ENCODE data around the gene CCDC150.

CCDC150 gene

DNA sequence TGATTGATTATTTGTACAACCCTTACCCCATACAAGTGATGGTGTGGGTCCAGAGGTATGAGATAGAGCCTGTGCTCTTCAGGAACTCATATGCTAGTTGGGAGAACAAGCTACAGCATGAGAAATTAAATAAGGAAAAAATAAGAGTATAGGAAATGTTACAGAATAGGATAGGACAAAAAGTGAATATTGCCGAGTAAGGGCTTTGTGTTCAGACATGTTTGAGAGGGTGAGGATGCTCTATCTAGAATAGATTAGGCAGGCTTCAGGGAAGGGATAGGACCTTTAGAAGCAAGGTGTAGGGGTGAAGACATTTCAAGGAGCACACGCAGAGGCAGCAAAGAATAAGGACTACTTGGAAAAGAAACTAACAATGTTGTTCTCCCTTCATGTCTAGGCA, 17.8 kb downstream of the CCDC150 start:
- Histone ChIP-seq H3K4me2 (no peak overlapping the region), H3K4me1 (ENCODE audit: low read depth, poor library complexity, severe bottlenecking) (no peaks in the 10 kb centered on the region), H2AFZ (ENCODE audit: low read depth) (no peak overlapping the region), H3K79me2 (ENCODE audit: insufficient read depth, low read depth) (no peaks in the 10 kb centered on the region), H3K36me3 (ENCODE audit: insufficient read depth) (no peaks in the 10 kb centered on the region), H3K4me3 (IDR thresholded peaks at IDR 0.05; ENCODE audit: insufficient read depth, low read depth, low read length) (no peak overlapping the region), H3K9ac (no peak overlapping the region), H3K27me3 (ENCODE audit: insufficient read depth, low read depth) (no peaks in the 10 kb centered on the region), H3K27ac (no peak overlapping the region), H4K20me1 (ENCODE audit: insufficient read depth) (no peaks in the 10 kb centered on the region)
- TF ChIP-seq, protein P1, sequence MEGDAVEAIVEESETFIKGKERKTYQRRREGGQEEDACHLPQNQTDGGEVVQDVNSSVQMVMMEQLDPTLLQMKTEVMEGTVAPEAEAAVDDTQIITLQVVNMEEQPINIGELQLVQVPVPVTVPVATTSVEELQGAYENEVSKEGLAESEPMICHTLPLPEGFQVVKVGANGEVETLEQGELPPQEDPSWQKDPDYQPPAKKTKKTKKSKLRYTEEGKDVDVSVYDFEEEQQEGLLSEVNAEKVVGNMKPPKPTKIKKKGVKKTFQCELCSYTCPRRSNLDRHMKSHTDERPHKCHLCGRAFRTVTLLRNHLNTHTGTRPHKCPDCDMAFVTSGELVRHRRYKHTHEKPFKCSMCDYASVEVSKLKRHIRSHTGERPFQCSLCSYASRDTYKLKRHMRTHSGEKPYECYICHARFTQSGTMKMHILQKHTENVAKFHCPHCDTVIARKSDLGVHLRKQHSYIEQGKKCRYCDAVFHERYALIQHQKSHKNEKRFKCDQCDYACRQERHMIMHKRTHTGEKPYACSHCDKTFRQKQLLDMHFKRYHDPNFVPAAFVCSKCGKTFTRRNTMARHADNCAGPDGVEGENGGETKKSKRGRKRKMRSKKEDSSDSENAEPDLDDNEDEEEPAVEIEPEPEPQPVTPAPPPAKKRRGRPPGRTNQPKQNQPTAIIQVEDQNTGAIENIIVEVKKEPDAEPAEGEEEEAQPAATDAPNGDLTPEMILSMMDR (conservative IDR thresholded peaks at IDR 0.05; ENCODE audit: low read depth, low read length), result no peak

DNA sequence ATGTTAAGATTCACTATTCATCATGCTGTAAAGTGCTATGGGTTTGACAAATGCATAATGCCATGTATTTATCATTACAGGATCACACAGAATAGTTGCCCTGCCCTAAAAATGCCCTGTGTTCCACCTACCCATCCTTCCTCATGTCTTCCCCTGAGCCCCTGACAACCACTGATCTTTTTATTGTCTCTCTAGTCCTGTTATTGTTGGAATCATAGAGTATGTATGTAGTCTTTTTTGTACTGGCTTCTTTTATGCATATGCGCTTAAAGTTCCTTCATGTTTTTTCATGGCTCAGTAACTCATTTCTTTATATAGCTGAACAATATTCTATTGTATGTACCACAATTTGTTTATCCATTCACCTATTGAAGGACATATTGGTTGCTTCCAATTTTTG, 20.3 kb downstream of the CCDC150 start:
- H3K4me3 ChIP-seq (IDR thresholded peaks at IDR 0.05; ENCODE audit: insufficient read depth, low read depth, low read length), result no peak overlapping the region
- H3K27me3 ChIP-seq (ENCODE audit: insufficient read depth, low read depth), result no peaks in the 10 kb centered on the region
- H2AFZ ChIP-seq (ENCODE audit: low read depth), result no peak overlapping the region
- no peaks in the 10 kb centered on the region for H4K20me1 ChIP-seq (ENCODE audit: insufficient read depth)
- no peaks in the 10 kb centered on the region for H3K36me3 ChIP-seq (ENCODE audit: insufficient read depth)
- H3K4me1 ChIP-seq (ENCODE audit: low read depth, poor library complexity, severe bottlenecking), result no peaks in the 10 kb centered on the region
- no peak overlapping the region for H3K4me2 ChIP-seq
- no peak overlapping the region for H3K27ac ChIP-seq
- H3K79me2 ChIP-seq (ENCODE audit: insufficient read depth, low read depth), result no peaks in the 10 kb centered on the region
- no peak overlapping the region for H3K9ac ChIP-seq
- TF ChIP-seq, protein P1 (conservative IDR thresholded peaks at IDR 0.05; ENCODE audit: low read depth, low read length), result no peak

DNA sequence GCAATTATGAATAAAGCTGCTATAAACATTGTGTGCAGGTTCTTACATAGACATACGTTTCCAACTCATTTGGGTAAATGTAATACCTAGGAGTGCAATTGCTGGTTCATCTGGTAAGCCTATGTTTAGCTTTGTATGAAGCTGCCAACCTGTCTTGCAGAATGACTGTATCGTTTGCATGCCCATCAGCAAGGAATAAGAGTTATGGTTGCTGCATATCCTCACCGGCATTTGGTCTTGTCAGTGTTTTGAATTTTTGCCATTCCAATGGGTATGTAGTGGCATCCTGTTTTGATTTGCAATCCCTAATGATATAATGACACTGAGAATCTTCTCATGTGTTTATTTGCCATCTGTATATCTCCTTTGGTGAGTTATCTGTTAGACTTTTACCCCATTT, 20.7 kb downstream of the CCDC150 start:
- Histone ChIP-seq H3K9ac (no peak overlapping the region), H3K27ac (no peak overlapping the region), H3K79me2 (ENCODE audit: insufficient read depth, low read depth) (no peaks in the 10 kb centered on the region), H3K36me3 (ENCODE audit: insufficient read depth) (no peaks in the 10 kb centered on the region), H3K27me3 (ENCODE audit: insufficient read depth, low read depth) (no peaks in the 10 kb centered on the region), H2AFZ (ENCODE audit: low read depth) (no peak overlapping the region), H4K20me1 (ENCODE audit: insufficient read depth) (no peaks in the 10 kb centered on the region), H3K4me3 (IDR thresholded peaks at IDR 0.05; ENCODE audit: insufficient read depth, low read depth, low read length) (no peak overlapping the region), H3K4me1 (ENCODE audit: low read depth, poor library complexity, severe bottlenecking) (no peaks in the 10 kb centered on the region), H3K4me2 (no peak overlapping the region)
- TF ChIP-seq, protein P1 (conservative IDR thresholded peaks at IDR 0.05; ENCODE audit: low read depth, low read length), result no peak

DNA sequence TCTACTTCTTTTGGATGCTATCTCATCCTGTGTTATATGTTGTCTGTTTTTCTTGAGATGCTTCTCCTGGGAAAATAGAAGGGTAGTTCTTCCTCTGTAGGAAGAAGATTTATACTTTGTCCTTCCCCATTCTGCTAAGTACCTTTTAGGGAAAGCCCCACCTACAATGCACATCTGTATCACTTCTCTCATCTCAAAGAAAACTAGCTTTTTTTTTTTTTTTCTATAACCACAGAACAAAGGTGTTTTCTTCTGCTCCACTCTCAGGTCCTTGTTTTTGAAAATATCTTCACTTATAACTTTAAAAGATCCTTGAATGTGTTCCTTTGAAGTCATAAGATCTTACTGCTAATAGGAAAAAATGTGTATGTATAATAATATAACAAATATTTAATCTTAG, 30.8 kb downstream of the CCDC150 start:
- TF ChIP-seq, protein P1 (conservative IDR thresholded peaks at IDR 0.05; ENCODE audit: low read depth, low read length), result no peak
- no peaks in the 10 kb centered on the region for H4K20me1 ChIP-seq (ENCODE audit: insufficient read depth)
- no peaks in the 10 kb centered on the region for H3K27me3 ChIP-seq (ENCODE audit: insufficient read depth, low read depth)

More for the DNA sequence above, 30.8 kb downstream of the CCDC150 start:
- no peaks in the 10 kb centered on the region for H3K79me2 ChIP-seq (ENCODE audit: insufficient read depth, low read depth)
- no peak overlapping the region for H3K4me2 ChIP-seq
- H3K9ac ChIP-seq, result no peak overlapping the region
- no peak overlapping the region for H3K27ac ChIP-seq
- H3K4me3 ChIP-seq (IDR thresholded peaks at IDR 0.05; ENCODE audit: insufficient read depth, low read depth, low read length), result no peak overlapping the region
- no peaks in the 10 kb centered on the region for H3K36me3 ChIP-seq (ENCODE audit: insufficient read depth)
- H3K4me1 ChIP-seq (ENCODE audit: low read depth, poor library complexity, severe bottlenecking), result no peaks in the 10 kb centered on the region
- no peak overlapping the region for H2AFZ ChIP-seq (ENCODE audit: low read depth)
